ENCODE measurements around the gene PRX. TPM values are rescaled to one million over a fixed set of nuclear protein-coding genes. Genes with fewer than 3 reads are reported as not detected.
"Not testable (repeated sequence)": the region's sequence is repeated elsewhere in the genome, so short reads cannot be mapped to it uniquely, and the experiment has no call there.

PRX gene
- total RNA-seq, 1 experiment from 2014 or later, result 6.6 TPM

- H4K20me1 ChIP-seq (ENCODE audit: insufficient read depth), result no peaks in the 10 kb centered on the region
- no peak overlapping the region for H2AFZ ChIP-seq
- H3K27ac ChIP-seq, result no peak overlapping the region
- no peak for TF ChIP-seq EZH2 (IDR thresholded peaks at IDR 0.05; ENCODE audit: low read depth)
- no peak for TF ChIP-seq CTCF (conservative IDR thresholded peaks at IDR 0.05)
- H3K27me3 ChIP-seq (ENCODE audit: insufficient read depth, low read depth), result no peaks in the 10 kb centered on the region
- no peaks in the 10 kb centered on the region for H3K9me2 ChIP-seq (ENCODE audit: insufficient read depth)
- ChIA-PET POLR2A (ENCODE audit: unreplicated experiment) (no interaction called here), CTCF (interaction anchor here (0.6 kb wide), 1 partner anchor 223 kb away, joined by 3 read pairs; no protein-coding TSS in a partner anchor)
- intact Hi-C loops (cut with micrococcal nuclease; ENCODE audit: unreplicated experiment), result no loop called here
- H3F3A ChIP-seq (ENCODE audit: insufficient read depth, low read depth), result peaks cover 8% of the 10 kb centered on the region; the same call in 1 of the 2 replicates
- H3K4me2 ChIP-seq, result no peak overlapping the region
- no peaks in the 10 kb centered on the region for H3K79me2 ChIP-seq (ENCODE audit: low read depth)
- no TSS peak for BruUV-seq (replicated peaks)
- no peaks in the 10 kb centered on the region for H3K9me3 ChIP-seq (ENCODE audit: insufficient read depth, low read depth)
- H3K4me3 ChIP-seq, result no peak overlapping the region
- no peak for DNase-seq
- no peaks in the 10 kb centered on the region for H3K4me1 ChIP-seq (replicated peaks; ENCODE audit: insufficient read depth)
- no peaks in the 10 kb centered on the region for H3K36me3 ChIP-seq (ENCODE audit: low read depth)
Observed at GRCh38 chr19:40411125-40411842, 1.9 kb downstream of the PRX start.

- no peaks in the 10 kb centered on the region for H3K4me1 ChIP-seq (replicated peaks; ENCODE audit: insufficient read depth)
- TF ChIP-seq EZH2 (IDR thresholded peaks at IDR 0.05; ENCODE audit: low read depth) (no peak), CTCF (conservative IDR thresholded peaks at IDR 0.05) (no peak)
- no peak overlapping the region for H3K4me3 ChIP-seq
- intact Hi-C loops (cut with micrococcal nuclease; ENCODE audit: unreplicated experiment), result no loop called here
- no peaks in the 10 kb centered on the region for H4K20me1 ChIP-seq (ENCODE audit: insufficient read depth)
- no peaks in the 10 kb centered on the region for H3K36me3 ChIP-seq (ENCODE audit: low read depth)
- no peak for DNase-seq
- no peak overlapping the region for H3K27ac ChIP-seq
- H3K9me2 ChIP-seq (ENCODE audit: insufficient read depth), result no peaks in the 10 kb centered on the region
- BruUV-seq (replicated peaks), result no TSS peak
- no peaks in the 10 kb centered on the region for H3K79me2 ChIP-seq (ENCODE audit: low read depth)
- no peaks in the 10 kb centered on the region; the same call in 1 of the 2 replicates for H3F3A ChIP-seq (ENCODE audit: insufficient read depth, low read depth)
- ChIA-PET POLR2A (ENCODE audit: unreplicated experiment) (no interaction called here), CTCF (no interaction called here)
- no peak overlapping the region for H2AFZ ChIP-seq
- no peaks in the 10 kb centered on the region for H3K9me3 ChIP-seq (ENCODE audit: insufficient read depth, low read depth)
- H3K27me3 ChIP-seq (ENCODE audit: insufficient read depth, low read depth), result no peaks in the 10 kb centered on the region
- no peak overlapping the region for H3K4me2 ChIP-seq
Observed at GRCh38 chr19:40410030-40410389, 3.2 kb downstream of the PRX start.

- DNase-seq; POLR2A ChIA-PET (ENCODE audit: unreplicated experiment); H2AFZ ChIP-seq; H3K4me2 ChIP-seq; H3K4me3 ChIP-seq; H4K20me1 ChIP-seq (ENCODE audit: insufficient read depth); BruUV-seq (replicated peaks); H3K27ac ChIP-seq; H3K27me3 ChIP-seq (ENCODE audit: insufficient read depth, low read depth); H3K79me2 ChIP-seq (ENCODE audit: low read depth); H3F3A ChIP-seq (ENCODE audit: insufficient read depth, low read depth); H3K9me3 ChIP-seq (ENCODE audit: insufficient read depth, low read depth); H3K9me2 ChIP-seq (ENCODE audit: insufficient read depth); H3K36me3 ChIP-seq (ENCODE audit: low read depth); H3K4me1 ChIP-seq (replicated peaks; ENCODE audit: insufficient read depth); intact Hi-C loops (cut with micrococcal nuclease; ENCODE audit: unreplicated experiment): not testable (repeated sequence)
- CTCF ChIA-PET, result interaction anchor here (0.7 kb wide), 1 partner anchor 12 kb away, joined by 3 read pairs; no protein-coding TSS in a partner anchor
Observed at GRCh38 chr19:40408598-40408925, 4.6 kb downstream of the PRX start.
